NK-92 (cell line): ENCODE results near the gene MINDY4B.

ENCODE experiments used
- DNase-seq: peaks from one replicate; lab custom pipeline; 2025; ENCODE audit not compliant: unreplicated experiment; lab: John Stamatoyannopoulos, UW

MINDY4B gene

DNA sequence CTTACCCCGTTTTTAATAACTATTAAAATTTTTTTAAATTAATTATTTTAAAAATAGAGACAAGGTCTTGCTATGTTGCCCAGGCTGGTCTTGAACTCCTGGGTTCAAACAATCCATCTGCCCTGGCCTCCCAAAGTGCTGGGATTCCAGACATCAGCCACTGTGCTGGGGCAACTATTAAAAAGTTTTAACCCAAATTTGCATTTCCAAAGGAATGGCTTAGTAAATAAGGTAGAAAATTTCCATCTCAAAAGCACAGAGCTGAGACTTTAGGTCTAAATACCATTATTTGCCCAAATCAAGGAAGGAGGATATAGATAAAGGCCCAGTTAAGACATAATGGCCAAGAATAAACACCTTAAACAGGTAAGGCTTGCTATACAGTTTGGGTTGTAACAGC lies 56.4 kb downstream of the MINDY4B start:
- no peak for DNase-seq

DNA sequence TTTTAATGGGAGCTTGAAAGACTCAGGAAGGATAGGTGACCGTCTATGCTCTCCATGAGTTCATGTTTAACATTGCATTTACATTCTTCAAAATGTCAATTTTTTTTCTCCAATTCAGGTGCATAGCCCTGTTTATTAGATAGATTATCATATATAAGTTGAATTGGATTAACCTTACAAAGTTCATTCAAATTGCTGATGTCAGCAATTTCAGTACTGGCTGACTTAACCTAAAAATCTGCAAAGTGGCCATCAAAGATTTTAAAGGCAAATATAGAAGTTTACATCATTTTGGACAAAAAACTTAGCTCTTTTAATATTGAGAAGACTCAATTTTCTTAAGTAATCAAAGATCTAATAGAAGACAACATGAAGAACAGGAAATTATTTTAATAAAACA lies 57.8 kb downstream of the MINDY4B start:
- DNase-seq, result no peak

DNA sequence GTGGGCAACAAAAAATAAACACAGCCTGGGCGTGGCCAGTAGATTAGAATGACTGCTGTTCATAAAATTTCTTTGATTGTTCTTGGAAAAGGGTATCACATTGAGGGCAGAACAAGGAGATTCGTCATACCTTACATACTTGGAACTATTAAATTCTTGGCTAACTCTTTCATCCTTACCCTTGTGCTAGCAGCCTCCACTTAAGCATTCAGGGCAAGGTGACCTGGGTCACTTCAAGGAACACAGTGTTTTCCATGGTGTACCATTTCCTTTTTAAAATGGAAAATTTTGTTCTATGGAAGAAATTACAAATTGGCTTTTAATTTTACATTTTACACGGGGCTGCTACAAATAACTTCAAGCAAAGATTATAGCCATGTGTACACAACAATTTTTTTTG lies 60.8 kb downstream of the MINDY4B start:
- no peak for DNase-seq

DNA sequence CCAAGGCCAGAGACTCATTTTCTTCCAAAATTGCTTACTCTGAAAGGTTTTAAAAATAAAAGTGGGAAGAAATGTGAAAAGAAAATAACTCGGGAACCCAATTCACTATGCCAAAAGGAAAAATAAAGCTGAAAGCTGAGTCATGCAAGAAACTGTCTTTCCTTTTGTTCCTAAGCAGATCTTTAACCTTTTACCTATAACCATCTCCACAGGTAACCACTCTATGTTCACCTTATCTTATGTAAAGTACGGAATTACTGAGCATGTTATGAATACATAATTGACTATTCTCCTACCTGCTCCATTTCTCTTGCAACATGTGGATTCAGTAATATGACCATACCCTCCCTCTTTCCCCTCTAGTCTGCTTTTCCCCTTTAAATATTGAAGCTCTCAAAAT lies 62.0 kb downstream of the MINDY4B start:
- DNase-seq, result no peak

DNA sequence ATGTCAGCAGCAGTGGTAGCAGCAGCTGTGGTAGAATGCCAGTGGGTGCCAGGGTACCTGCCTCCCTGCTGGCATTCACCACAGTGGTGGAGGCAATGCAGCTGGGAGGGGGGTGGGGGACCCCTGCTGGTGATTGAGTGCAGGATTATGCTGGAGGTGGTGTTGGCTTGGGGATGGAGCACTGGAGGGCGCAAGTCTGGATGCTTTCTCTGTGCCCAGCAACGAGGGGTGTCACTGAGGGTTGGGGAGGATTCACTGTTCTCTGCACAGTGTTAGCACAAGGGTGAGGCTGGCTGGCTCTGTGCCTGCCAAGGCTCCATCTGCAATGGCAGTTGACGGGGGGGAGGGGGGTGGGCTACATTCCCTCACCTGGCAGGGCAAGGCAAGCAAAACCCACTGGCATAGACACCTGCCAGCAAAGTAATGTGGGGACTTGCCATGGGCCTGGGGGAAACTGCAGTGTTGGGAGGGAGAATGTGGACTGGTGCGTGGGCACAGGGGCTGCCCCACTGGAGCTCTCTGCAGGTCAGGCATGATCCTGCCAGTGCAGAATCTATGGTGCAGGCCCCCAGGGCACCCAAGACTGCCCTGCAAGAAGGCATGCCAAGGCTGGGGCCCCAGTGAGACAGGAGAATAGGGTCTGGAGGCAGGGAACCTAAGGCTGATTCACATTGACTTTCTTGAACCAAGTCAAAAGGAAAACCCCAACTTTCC lies 64.3 kb downstream of the MINDY4B start:
- DNase-seq, result no peak

DNA sequence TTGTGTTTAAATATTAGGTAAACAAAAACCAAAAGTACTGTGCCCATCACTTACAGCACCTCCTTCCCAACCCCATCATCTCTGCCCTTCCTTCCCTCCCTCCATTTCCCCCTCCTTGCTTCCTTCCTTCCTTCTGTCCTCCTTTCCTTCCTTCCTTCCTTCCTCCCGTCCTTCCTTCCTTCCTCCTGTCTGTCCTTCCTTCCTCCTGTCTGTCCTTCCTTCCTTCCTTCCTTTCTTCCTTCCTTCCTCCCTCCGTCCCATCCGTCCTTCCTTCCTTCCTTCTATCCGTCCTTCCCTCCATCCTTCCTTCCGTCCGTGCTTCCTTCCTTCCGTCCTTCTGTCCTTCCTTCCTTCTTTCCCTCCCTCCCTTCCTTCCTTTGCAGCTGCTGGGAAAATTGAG lies 74.5 kb downstream of the MINDY4B start:
- no peak for DNase-seq

DNA sequence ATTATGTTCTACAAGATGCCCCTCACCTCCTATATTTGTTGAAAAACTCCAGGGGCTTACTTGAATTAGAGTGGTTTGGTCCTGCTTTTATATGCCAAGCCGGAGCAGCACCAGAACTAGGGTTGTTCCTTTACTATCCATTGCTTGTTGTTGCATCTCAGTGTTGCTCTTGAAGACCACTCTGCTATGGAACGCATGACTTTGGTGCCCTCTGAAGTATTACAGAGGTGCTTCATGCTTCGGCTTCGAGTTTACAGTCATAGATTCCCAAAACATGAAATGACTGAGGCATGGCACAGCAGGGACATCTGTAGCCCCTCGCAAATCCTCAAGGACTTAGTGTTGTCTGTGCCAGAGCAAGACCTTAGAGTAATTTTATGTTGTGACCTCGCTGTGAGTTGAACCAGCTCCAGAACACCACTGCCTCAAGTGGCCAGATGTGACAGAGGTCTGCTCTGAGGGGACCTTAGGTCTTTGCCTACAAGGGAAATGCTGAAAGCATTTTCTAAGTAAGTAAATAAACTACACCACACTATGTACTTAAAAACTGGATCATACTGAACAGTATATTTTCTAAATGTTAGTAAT lies 75.1 kb downstream of the MINDY4B start:
- no peak for DNase-seq

DNA sequence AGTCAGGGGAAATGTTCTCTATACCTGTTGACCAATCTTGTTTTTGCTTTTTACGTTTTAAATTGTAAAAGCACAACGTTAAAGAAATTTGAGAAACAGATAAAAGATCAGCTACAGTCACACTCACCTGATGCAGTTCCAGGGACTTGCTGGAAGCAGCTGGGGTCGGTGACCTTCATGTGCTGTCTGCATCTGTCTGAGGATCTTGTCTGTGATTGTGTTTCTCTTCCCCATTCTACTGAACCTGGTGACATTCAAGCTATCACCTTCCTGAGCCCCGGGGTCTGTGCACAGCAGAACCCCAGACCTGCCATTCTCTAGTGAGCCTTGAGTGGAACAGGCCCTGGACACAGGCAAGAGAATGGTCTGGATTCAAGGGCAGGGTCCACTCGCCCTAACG lies 75.8 kb downstream of the MINDY4B start:
- no peak for DNase-seq

DNA sequence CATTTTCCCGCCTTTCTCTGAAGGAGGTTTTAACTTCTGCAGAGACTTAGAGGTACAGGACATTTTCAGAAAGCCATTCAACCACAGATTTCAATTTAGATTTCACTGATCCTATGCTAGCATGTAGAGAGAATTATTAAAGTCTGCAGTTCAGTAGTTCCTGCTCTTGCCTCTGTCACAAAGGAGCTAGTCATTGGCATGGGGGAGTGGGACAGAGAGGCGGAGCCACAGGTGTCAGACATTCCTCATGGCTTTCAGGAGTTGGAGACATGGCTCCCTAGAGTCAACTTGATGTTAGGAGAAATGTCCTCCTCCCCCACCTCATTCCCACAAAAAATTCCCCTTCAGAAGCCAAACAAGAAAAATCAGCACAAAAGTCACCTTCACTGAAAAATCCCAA lies 76.2 kb downstream of the MINDY4B start:
- DNase-seq, result no peak

DNA sequence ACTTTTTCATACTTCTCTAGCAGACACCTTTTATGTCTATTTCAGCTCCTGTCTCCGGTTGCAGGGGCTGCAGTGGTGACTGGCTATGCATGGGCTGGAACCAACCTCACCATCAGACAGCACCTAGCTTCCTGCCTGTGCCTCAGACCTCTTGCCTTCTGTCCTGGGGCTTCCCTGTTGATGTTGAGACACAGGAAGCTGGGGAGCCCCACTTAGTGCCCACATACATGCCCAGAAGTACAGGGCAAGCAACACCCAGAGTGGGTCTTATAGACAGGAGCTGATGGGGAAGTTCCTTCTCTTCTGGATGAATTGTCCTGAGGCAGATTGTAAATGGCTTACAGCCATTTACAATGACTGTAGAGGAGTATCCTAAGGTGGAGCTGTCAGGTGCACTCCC lies 77.0 kb downstream of the MINDY4B start:
- DNase-seq, result no peak

DNA sequence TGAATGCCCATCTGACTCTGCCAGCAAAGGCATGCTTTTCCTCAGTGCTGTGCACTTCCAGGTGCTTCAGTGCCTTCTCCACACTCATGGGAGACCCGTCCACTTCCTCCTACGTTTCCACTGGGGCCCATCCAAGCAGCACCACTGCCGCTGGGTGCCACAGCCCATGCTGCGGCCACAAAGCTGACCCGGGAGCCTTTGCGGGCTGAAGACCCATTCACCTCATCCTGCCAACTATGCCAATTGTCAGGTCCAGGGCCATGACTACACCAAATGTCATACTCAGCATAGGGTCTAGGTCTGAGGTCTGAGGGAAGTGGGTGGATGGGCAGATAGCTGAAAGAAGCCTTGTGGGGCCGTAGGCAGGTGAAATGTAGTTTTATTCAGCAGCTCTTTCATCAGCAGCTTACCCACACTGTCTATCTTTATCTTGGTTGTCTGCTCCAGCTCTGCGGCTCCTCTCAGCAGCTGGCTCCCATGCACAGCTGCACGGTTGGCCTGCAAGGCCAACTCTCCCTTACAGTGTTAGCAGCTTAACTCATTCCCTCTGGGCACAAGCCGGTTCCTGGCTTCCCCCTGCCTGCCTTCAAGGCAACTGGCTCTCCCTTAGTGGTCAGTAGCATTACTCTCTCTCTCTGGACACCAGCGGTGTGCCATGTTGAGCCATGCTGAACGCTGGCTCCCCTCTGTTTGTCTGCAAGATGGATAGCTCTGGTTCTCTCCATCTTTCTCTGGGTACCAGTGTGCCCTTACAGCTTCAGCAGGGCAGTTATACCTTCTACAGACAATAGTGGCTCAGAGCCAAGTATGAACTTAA lies 78.6 kb downstream of the MINDY4B start:
- DNase-seq, result no peak

DNA sequence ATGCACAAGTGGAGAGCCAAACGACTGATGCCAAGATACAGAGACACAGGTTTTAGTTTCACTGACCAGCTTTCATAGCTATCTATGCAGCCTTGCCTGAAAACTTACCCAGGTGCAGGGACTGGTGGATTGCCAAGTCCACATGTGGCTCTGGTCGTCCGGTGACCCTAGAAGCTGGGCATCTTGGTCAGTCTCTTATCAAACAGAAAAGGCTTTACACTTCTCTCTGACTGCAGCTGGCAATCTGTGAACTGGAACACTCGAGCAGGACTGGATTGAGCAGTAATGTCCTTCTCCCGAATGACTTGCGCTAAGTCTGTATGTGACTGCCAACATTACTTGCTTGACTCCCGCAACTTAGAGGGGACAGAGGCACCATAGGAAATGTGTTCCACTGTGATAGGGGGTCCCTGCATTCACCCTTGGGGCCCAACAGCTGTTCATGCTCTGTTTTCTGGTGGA lies 79.3 kb downstream of the MINDY4B start:
- DNase-seq, result no peak

DNA sequence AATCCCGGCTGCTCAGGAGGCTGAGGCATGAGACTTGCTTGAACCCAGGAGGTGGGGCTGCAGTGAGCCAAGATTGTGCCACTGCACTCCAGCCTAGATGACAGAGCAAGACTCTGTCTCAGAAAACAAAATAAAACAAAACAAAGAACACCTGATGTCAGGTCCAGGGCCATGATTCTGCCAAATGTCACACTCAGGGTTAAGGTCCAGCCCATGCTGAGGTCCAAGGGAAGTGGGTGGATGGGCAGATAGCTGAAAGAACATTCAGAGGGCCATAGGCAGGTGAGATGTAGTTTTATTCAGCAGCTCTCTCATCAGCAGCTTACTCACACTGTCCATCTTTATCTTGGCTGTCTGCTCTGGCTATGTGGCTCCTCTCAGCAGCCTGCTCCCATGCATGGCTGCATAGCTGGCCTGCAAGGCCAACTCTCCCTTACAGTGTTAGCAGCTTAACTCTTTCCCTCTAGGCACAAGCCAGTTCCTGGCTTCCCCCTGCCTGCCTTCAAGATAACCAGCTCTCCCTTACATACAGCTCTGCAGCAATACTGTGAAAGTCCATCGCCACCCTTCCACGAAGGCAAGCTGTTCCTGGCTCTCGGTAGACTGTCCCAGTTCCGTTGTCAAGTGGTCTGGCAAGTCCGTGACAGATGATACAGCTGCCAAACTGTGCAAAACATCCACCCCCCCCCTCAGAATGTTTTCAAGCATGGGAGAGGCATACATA lies 79.9 kb downstream of the MINDY4B start:
- no peak for DNase-seq

DNA sequence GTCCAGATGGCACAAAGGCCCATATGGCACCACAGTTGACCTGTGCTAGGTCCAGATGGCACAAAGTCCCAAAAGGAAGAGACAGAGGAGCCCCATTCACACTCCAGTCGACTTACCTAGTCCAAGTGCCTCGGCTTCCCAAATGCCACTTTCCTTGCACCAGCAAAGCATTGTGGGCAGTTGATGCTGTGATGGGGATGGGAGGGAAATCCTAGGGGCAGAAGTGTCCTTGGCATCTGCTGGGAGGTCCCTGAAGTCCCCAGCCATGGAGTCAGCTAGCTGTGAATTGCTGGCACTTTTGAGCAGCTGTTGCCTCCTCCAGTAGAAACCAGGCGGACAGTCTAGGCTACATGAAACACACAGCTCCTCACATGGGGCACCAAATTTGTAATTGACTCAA lies 82.0 kb downstream of the MINDY4B start:
- no peak for DNase-seq

DNA sequence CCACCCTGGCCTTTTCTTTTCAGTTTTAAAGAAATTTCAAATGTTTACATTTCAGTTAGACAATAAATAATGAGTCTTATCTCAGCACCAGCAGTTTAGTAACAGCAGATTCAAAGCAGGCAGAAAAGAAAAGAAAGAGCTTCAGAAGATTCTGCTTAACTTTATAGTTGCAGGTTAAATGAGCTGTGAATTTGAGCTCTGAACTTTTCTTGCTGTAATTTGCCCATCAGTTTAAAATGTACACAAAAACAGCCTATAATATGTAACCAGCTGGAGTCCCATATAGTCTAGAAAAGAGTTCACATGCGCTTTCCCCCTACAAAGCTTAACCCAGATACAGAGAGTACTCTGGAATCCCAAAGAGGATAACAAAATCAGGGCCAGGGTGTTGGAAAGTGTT lies 82.6 kb downstream of the MINDY4B start:
- no peak for DNase-seq
